Thyroid gland (tissue), 4 donors: Measurements from ENCODE around the gene ATP10B.

Source experiments
- CTCF ChIP-seq, 6 experiments: fragments of 200-600 bp in 3 of 6; fragments of 450-650 bp in 3 of 6; sonication (generic) in 3 of 6; IDR thresholded peaks; one replicate each; pipeline ENCODE4 v1.5.1; 2016 to 2019; ENCODE audit warnings: antibody characterized with exemption in 6 of 6, mild to moderate bottlenecking in 2 of 6, inconsistent platforms in 1 of 6, moderate library complexity in 1 of 6
- POLR2A ChIP-seq, 2 donors: fragments of 450-650 bp; IDR thresholded peaks; one replicate each; pipeline ENCODE4 v1.6.1; 2017; ENCODE audit warnings: antibody characterized with exemption in 2 of 2, mild to moderate bottlenecking in 2 of 2, moderate library complexity in 1 of 2

- no peak for TF ChIP-seq CTCF (IDR thresholded peaks at IDR 0.05)
- TF ChIP-seq POLR2A (IDR thresholded peaks at IDR 0.05): no peak
Measured at GRCh38 chr5:160537940-160538339, 314.1 kb downstream of the ATP10B start.
